ENCODE measurements around the gene RAPGEF5.

DNA sequence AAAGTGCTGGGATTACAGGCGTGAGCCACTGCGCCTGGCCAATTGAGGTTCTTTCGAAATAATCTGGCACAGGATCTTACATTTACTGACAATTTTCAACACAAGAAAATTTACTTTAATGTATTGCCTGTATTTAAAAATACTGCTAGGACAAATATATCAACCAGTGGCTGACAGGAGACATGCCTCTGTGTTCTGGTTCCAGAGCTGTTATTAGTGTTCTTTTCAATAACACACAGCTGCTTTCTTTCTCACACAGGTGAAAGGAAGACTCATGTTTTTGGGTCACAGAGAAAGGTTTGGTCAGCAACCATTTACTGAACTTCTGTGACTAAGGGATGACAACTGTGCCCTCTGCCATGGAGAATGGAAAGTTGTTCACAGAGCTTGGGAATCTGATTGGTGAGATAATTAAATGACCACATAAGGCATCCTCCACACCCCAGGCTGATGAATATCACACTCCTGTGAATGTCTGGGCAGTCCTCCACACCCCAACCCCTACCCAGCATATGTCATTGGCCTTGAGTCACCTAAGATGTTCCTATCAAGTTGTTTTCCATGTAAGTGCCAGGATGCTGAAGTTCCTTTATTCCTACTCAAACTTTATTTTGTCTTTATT, 180.1 kb downstream of the RAPGEF5 start:
- TF ChIP-seq CTCF (conservative IDR thresholded peaks at IDR 0.05; ENCODE audit: low read depth, low read length): no peak
- no peak for TF ChIP-seq EZH2 (IDR thresholded peaks at IDR 0.05; ENCODE audit: low read length, unreplicated experiment)

Data from PC-3 (cell line).